ENCODE results near the gene HHLA2.
"Not testable (repeated sequence)": the region's sequence is repeated elsewhere in the genome, so short reads cannot be mapped to it uniquely, and the experiment has no call there.

The HHLA2 gene

GRCh38 chr3:108280476-108280875 lies 15.9 kb upstream of the HHLA2 start:
- TF ChIP-seq CTCF (conservative IDR thresholded peaks at IDR 0.05; ENCODE audit: low read depth, low read length), result no peak
- DNase-seq (ENCODE audit: low read depth), result no peak
- no peak overlapping the region for H3K4me3 ChIP-seq (ENCODE audit: low read length)

GRCh38 chr3:108281670-108282069 lies 14.7 kb upstream of the HHLA2 start:
- TF ChIP-seq CTCF (conservative IDR thresholded peaks at IDR 0.05; ENCODE audit: low read depth, low read length), result no peak
- H3K4me3 ChIP-seq (ENCODE audit: low read length), result no peak overlapping the region
- no peak for DNase-seq (ENCODE audit: low read depth)

- peak; percentile 72 for DNase-seq (ENCODE audit: low read depth)
- H3K4me3 ChIP-seq (ENCODE audit: low read length), result no peak overlapping the region
- no peak for TF ChIP-seq CTCF (conservative IDR thresholded peaks at IDR 0.05; ENCODE audit: low read depth, low read length)
Observed at GRCh38 chr3:108283006-108283405, 13.3 kb upstream of the HHLA2 start.

- TF ChIP-seq CTCF (conservative IDR thresholded peaks at IDR 0.05; ENCODE audit: low read depth, low read length), result no peak
- no peak for DNase-seq (ENCODE audit: low read depth)
- H3K4me3 ChIP-seq (ENCODE audit: low read length), result no peak overlapping the region
Observed at GRCh38 chr3:108283989-108284388, 12.4 kb upstream of the HHLA2 start.

GRCh38 chr3:108285176-108285575 lies 11.2 kb upstream of the HHLA2 start:
- DNase-seq (ENCODE audit: low read depth), result no peak

GRCh38 chr3:108287146-108287545 lies 9.2 kb upstream of the HHLA2 start:
- H3K4me3 ChIP-seq (ENCODE audit: low read length), result no peak overlapping the region
- DNase-seq (ENCODE audit: low read depth), result no peak
- TF ChIP-seq CTCF (conservative IDR thresholded peaks at IDR 0.05; ENCODE audit: low read depth, low read length), result no peak

More at GRCh38 chr3:108285176-108285575, 11.2 kb upstream of the HHLA2 start:
- no peak overlapping the region for H3K4me3 ChIP-seq (ENCODE audit: low read length)
- TF ChIP-seq CTCF (conservative IDR thresholded peaks at IDR 0.05; ENCODE audit: low read depth, low read length), result no peak

GRCh38 chr3:108288193-108288592 lies 8.2 kb upstream of the HHLA2 start:
- DNase-seq (ENCODE audit: low read depth); H3K4me3 ChIP-seq (ENCODE audit: low read length): not testable (repeated sequence)

- TF ChIP-seq CTCF (conservative IDR thresholded peaks at IDR 0.05; ENCODE audit: low read depth, low read length), result no peak
Observed at GRCh38 chr3:108289159-108289558, 7.2 kb upstream of the HHLA2 start.

More at GRCh38 chr3:108289159-108289558, 7.2 kb upstream of the HHLA2 start:
- no peak for DNase-seq (ENCODE audit: low read depth)
- no peak overlapping the region for H3K4me3 ChIP-seq (ENCODE audit: low read length)

All from retinal pigment epithelial cell (primary cell).